GM19452 (cell line): Measurements from ENCODE around the gene DUSP15.

Source experiments
- ATAC-seq: cut with Tn5 transposase; IDR thresholded peaks from one replicate; pipeline ENCODE4 v1.9.1; 2021; ENCODE audit not compliant: unreplicated experiment

The DUSP15 gene

DNA sequence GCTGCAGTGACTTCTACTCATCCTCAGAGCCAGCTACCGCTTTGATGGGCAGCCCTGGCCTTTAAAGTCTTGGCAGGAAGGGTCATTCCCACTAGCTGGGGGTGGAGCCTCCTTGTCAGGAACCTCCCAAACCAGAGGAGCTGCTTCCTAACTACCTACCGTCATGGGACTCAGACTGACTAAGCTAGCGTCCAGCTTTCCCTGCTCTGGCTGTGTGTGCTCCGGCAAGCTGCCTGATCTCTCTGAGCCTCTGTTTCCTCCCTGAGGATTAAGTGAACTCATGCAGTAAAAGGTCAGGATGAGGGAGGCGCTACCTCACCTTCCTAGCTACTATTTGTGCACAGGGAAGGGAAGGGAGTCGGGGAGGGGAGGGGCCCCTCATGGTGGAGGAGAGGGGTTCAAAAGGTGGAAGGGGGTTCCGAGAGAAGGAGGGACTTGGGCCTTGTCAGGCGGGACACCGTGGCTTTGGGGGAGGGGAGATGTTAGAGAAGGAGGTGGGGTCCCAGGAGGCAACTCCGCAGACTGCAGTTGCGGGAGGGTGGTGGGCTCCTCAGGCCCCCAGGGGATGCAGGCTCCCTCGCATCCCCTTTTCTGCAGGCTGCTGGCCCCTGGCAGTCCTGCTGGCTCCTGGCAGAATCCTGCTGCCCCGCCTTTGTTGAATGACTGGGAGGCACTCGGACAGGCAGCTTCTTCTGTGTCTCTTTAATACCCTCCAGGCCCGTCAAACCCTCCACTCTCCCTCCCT, 9.8 kb downstream of the DUSP15 start:
- no peak for ATAC-seq

- ATAC-seq: no peak
Measured at GRCh38 chr20:31859998-31860380, 10.3 kb downstream of the DUSP15 start.

DNA sequence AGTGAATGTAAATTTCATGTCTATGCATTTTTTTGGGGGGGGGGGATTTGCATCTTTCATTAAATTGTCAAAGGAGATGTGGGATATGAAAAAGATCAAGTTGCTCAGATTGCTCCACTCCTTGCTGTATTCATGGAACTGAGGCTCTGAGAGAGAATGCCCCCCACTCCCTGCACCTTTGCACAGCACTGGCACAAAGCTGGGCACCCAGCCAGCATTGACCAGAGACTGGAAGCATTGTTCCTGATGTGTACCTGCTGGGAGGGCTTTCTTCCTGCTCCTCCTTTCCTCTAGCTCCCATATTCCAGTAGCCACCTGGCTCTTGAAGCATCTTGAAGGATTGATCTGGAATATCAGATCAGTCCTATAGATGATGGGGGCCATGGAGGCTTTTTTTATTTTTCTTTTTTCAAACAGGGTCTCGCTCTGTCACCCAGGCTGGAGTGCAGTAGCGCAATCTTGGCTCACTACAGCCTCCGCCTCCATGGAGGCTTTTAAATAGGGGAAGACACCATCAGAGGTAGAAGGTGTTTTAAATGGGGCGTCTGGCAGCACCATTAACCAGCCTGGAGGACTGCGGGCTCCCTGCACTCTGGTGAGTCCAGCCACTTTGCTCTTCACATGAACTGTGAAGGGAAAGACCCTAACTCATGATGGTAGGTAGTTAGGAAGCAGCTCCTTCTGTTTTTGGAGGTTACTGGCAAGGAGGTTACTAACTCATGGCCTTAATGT, 10.9 kb downstream of the DUSP15 start:
- ATAC-seq: no peak

- no peak for ATAC-seq
Measured at GRCh38 chr20:31858760-31859083, 11.6 kb downstream of the DUSP15 start.

GRCh38 chr20:31857861-31858759, 12.2 kb downstream of the DUSP15 start:
- peak; percentile 83 for ATAC-seq

- ATAC-seq: no peak
Measured at GRCh38 chr20:31856516-31856915, 13.8 kb downstream of the DUSP15 start.

- no peak for ATAC-seq
Measured at GRCh38 chr20:31853481-31853880, 16.8 kb downstream of the DUSP15 start.

DNA sequence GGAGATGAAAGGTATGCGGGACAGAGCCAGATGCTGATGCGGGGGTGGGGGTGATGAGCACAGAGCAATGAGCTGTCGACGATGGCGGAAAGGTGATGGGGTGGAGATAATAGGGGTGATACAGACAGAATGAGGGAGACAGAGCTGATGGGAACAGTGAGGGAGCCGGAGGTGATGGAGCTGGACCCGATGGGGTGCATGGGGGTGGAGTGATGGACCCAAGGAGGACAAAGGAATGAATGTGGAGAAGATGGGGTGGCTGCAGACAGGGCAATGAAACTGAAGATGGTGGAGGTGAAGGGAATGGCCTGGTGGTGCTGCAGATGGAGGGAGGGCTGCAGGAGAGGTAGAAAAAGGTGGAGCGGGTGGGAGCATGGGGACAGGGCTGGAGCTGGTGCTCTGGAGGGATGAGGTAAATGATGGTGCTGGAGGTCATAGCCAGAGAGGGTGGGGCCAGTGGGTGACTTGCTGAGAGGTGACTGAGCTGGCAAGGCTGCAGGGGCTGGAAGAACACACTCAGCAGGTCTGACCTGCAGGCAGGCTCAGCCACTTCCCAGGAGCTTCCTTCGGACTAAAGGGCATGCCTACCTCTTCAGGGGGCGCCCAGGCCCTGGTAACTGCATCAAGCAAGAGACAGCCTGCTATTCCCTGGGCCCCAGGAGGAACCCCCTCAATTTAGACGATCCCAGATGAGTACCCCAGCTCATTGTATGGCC, 18.9 kb downstream of the DUSP15 start:
- ATAC-seq: no peak

DNA sequence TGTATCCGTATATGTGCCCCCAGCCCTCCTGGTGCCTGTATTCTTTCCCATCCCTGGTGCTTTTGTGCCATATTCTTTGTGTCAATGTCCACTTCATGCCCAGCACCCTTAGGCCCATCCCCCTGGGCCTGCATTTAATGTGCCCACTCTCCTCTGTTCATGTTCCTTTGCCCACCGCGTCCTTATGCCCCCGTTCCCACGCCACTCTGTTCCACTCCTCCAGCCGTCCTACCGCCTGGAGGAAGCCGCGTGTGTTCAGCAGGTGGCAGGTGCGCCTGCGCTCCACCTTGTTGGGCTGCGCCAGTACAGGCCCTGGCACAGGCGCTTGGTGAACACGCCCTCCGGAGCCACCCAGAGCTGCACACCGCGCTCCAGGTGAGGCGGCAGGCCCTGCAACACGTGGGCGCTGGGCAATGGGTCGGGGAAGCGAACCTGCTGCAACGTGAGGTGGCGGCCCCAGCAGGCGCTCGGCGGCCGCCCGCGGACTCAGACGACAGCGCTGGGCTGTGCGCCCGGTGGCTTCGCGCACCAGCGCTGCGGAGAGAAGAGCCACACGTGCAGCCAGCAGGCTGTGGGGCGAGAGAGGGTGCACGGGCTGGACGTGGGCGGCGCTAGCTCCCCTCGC, 20.9 kb downstream of the DUSP15 start:
- no peak for ATAC-seq

GRCh38 chr20:31848088-31848999, 22.0 kb downstream of the DUSP15 start:
- no peak for ATAC-seq

GRCh38 chr20:31846793-31847138, 23.6 kb downstream of the DUSP15 start:
- no peak for ATAC-seq

GRCh38 chr20:31845300-31845863, 24.9 kb downstream of the DUSP15 start, which contains the start of gene FOXS1:
Gene FOXS1, minus strand, starts transcription at chr20:31845604. Its CDS starts 62 bp downstream, at chr20:31845542.
- ATAC-seq: no peak

DNA sequence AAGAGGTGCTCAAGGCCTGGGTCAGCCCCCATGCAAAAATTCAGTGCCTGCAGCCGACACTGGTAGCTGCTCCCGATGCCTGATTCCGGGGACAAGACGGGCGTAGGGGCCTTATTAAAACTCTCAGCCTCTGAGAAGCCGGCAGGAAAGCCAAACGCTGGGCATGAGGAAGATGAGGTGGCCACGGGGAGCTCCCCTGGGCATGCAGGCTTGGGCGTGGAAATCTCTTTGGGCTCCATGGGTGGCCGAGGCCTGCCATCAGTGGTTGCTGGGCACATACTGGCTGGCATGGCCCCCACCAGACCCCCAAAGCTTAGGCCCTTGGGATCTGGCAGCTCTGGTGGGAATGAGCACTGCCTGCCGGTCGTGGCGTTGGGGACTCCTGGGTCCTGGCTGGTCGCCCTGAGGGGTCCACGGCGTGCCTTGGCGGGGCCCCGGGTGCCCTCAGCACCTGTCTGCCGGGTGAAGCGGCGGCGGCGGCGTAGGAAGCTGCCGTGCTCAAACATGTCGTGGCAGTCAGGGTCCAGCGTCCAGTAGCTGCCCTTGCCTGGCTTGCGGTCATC, 25.5 kb downstream of the DUSP15 start:
- no peak for ATAC-seq

DNA sequence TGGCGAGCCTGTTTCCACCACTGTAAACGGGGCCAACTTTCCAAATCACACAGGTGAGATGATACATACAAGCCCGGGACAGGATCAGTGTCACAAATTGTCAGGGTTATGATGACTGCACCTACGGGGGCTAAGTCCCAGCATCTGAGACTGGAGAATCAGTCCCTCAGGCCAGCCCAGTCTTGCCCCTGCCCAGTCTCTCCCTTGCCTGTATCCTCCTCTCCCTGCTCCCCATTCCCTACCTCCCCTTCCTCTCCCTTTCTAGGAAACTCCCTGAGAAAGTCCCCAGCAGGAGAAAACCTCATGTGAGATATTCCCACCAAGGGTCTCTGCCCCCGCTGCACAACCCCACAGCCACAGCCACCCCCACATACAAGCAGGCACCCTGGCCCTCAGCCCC, 26.4 kb downstream of the DUSP15 start:
- ATAC-seq: no peak

GRCh38 chr20:31843288-31843687, 27.0 kb downstream of the DUSP15 start:
- no peak for ATAC-seq

DNA sequence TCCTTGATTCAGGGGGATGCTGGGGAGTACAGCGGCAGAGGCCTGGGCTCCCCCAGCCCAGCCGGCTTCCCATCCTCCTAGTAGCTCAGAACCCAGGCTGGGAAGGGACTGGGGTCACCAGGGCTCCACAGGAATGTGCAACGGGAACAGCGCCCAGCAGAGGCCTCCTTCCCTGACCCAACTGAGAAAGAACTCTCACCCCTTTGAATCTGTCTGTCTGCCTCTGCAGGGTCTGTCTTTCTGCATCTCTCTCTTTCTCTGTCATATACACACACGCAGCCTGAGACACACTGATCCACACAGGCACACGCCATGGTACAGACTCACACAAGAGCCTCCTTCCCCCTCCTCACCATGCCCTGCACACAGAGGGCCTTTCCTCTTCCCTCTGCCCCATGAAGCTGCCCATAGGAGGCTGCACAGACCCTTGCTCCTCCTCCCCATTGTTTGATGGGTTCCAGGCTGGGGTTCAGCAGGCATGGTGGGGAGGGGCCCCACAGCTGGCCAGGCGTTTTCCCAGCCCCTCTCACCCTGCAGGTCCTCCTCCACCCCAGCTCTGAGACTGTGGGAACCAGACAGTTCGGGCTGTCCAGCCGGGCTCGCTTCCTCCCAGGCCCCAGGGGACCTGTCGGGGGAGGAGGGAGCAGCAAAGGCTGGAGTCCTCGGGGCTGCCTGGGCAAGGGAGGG, 27.7 kb downstream of the DUSP15 start:
- no peak for ATAC-seq

GRCh38 chr20:31841928-31842327, 28.4 kb downstream of the DUSP15 start:
- ATAC-seq: no peak
